HG02798 (cell line): ENCODE data around the gene PHB1.
"Not testable (repeated sequence)": the region's sequence is repeated elsewhere in the genome, so short reads cannot be mapped to it uniquely, and the experiment has no call there.

Source experiments
- ATAC-seq: cut with Tn5 transposase; IDR thresholded peaks from one replicate; pipeline ENCODE4 v1.9.1; 2021; ENCODE audit warnings: mild to moderate bottlenecking; ENCODE audit not compliant: unreplicated experiment, poor library complexity

PHB1 gene

GRCh38 chr17:49382556-49382955 is 32.1 kb downstream of the PHB1 start:
- ATAC-seq = no peak

- ATAC-seq = no peak
Observed at GRCh38 chr17:49381793-49382192, 32.9 kb downstream of the PHB1 start.

- ATAC-seq = no peak
Observed at GRCh38 chr17:49381033-49381432, 33.6 kb downstream of the PHB1 start.

- no peak for ATAC-seq
Observed at GRCh38 chr17:49379926-49380325, 34.8 kb downstream of the PHB1 start.

GRCh38 chr17:49378311-49378710 is 36.4 kb downstream of the PHB1 start:
- no peak for ATAC-seq

- no peak for ATAC-seq
Observed at GRCh38 chr17:49375544-49375943, 39.1 kb downstream of the PHB1 start.

- no peak for ATAC-seq
Observed at GRCh38 chr17:49373115-49373514, 41.6 kb downstream of the PHB1 start.

- ATAC-seq = no peak
Observed at GRCh38 chr17:49372425-49372824, 42.3 kb downstream of the PHB1 start.

- no peak for ATAC-seq
Observed at GRCh38 chr17:49370971-49371834, 43.5 kb downstream of the PHB1 start.

GRCh38 chr17:49369760-49370159 is 44.9 kb downstream of the PHB1 start:
- no peak for ATAC-seq

GRCh38 chr17:49369089-49369488 is 45.6 kb downstream of the PHB1 start:
- no peak for ATAC-seq

- ATAC-seq = no peak
Observed at GRCh38 chr17:49365667-49366066, 49.0 kb downstream of the PHB1 start.

GRCh38 chr17:49365126-49365525 is 49.6 kb downstream of the PHB1 start:
- not testable (repeated sequence) for ATAC-seq

- ATAC-seq = no peak
Observed at GRCh38 chr17:49364119-49364518, 50.6 kb downstream of the PHB1 start.

- ATAC-seq = no peak
Observed at GRCh38 chr17:49363251-49363650, 51.4 kb downstream of the PHB1 start.

- no peak for ATAC-seq
Observed at GRCh38 chr17:49362723-49363117, 52.0 kb downstream of the PHB1 start.

GRCh38 chr17:49361902-49362722 is 52.6 kb downstream of the PHB1 start, which contains the start of gene ZNF652:
ZNF652 (minus strand) TSS chr17:49362250; CDS start chr17:49317725, 44,525 bp downstream.
- ATAC-seq = peak; percentile 81

GRCh38 chr17:49361129-49361901 is 53.4 kb downstream of the PHB1 start:
- peak; percentile 23 for ATAC-seq

GRCh38 chr17:49360796-49361128 is 53.9 kb downstream of the PHB1 start:
- ATAC-seq = no peak

GRCh38 chr17:49359990-49360795 is 54.5 kb downstream of the PHB1 start:
- no peak for ATAC-seq
